Karpas-422 (cell line): ENCODE measurements around the gene CISD1. TPM values are rescaled to one million over a fixed set of nuclear protein-coding genes. Genes with fewer than 3 reads are reported as not detected.

Experiments used
- DNase-seq: peaks from one replicate; pipeline ENCODE4 v3.0.0-alpha.2; 2015
- H2AFZ ChIP-seq: fragments of 200-600 bp; sonication (generic); 2 replicates; pipeline ENCODE4 v1.6.1; 2014; ENCODE audit warnings: antibody characterized with exemption, low read length, mixed read lengths
- H3K27ac ChIP-seq: fragments of 200-600 bp; sonication (generic); 2 replicates; pipeline ENCODE4 v1.5.1; 2014; ENCODE audit warnings: mild to moderate bottlenecking, low read length, moderate library complexity
- H3K27me3 ChIP-seq: fragments of 200-600 bp; sonication (generic); 2 replicates; pipeline ENCODE4 v1.6.1; 2014; ENCODE audit warnings: low read length, mixed read lengths
- H3K36me3 ChIP-seq: fragments of 200-600 bp; sonication (generic); 2 replicates; pipeline ENCODE4 v1.6.1; 2014; ENCODE audit warnings: low read length, mixed read lengths; ENCODE audit not compliant: insufficient read depth
- H3K4me1 ChIP-seq: fragments of 200-600 bp; sonication (generic); 2 replicates; pipeline ENCODE4 v1.6.1; 2014; ENCODE audit warnings: mild to moderate bottlenecking, low read length, mixed read lengths
- H3K4me2 ChIP-seq: fragments of 200-600 bp; sonication (generic); 2 replicates; pipeline ENCODE4 v1.6.1; 2014; ENCODE audit warnings: low read length, low read depth, mild to moderate bottlenecking; ENCODE audit not compliant: poor library complexity, severe bottlenecking
- H3K4me3 ChIP-seq: fragments of 200-600 bp; sonication (generic); 2 replicates; pipeline ENCODE4 v1.5.1; 2014; ENCODE audit warnings: mild to moderate bottlenecking, antibody characterized with exemption, low read length, mixed read lengths
- H3K79me2 ChIP-seq: fragments of 200-600 bp; sonication (generic); 2 replicates; pipeline ENCODE4 v1.6.1; 2014; ENCODE audit warnings: mild to moderate bottlenecking, low read length, mixed read lengths
- H3K9ac ChIP-seq: fragments of 200-600 bp; sonication (generic); 2 replicates; pipeline ENCODE4 v1.6.0; 2014; ENCODE audit warnings: low read length
- H3K9me2 ChIP-seq: fragments of 200-600 bp; sonication (generic), shearing (Covaris generic); replicated peaks from 2 replicates; pipeline ENCODE4 v1.6.0; 2014; ENCODE audit warnings: mild to moderate bottlenecking, low read length, moderate library complexity; ENCODE audit not compliant: insufficient read depth
- H3K9me3 ChIP-seq: fragments of 300-700, 200-600 bp; sonication (generic); 2 replicates; pipeline ENCODE4 v1.6.1; 2014; ENCODE audit warnings: low read length, mixed read lengths
- H4K20me1 ChIP-seq: fragments of 200-600 bp; sonication (generic); 2 replicates; pipeline ENCODE4 v1.6.1; 2014; ENCODE audit warnings: mild to moderate bottlenecking, antibody characterized with exemption, low read length, low read depth; ENCODE audit not compliant: insufficient read depth
- total RNA-seq: library from RNA; depleted of rRNA; stranded (reverse); fragments of >200 nt; shearing (Covaris generic); gene quantifications from 2 replicates; pipeline ENCODE4 v1.2.3, GENCODE V29; 2014; ENCODE audit warnings: low replicate concordance

The CISD1 gene
- total RNA-seq, 1 experiment from 2014 or later, result 74.1 TPM

GRCh38 chr10:58302254-58302653 lies 33.3 kb downstream of the CISD1 start:
- Histone ChIP-seq H3K27ac (no peak overlapping the region), H3K27me3 (no peaks in the 10 kb centered on the region), H3K79me2 (no peaks in the 10 kb centered on the region), H3K9me3 (no peaks in the 10 kb centered on the region), H3K9me2 (no peaks in the 10 kb centered on the region), H3K4me2 (no peak overlapping the region), H4K20me1 (no peaks in the 10 kb centered on the region), H3K4me1 (no peaks in the 10 kb centered on the region), H2AFZ (no peak overlapping the region), H3K36me3 (no peaks in the 10 kb centered on the region), H3K4me3 (no peak overlapping the region), H3K9ac (no peak overlapping the region)
- DNase-seq, result no peak

GRCh38 chr10:58304099-58304633 lies 35.2 kb downstream of the CISD1 start:
- H3K27me3 ChIP-seq, result no peaks in the 10 kb centered on the region
- no peak overlapping the region for H2AFZ ChIP-seq
- H4K20me1 ChIP-seq, result no peaks in the 10 kb centered on the region
- H3K9me2 ChIP-seq, result no peaks in the 10 kb centered on the region
- no peak overlapping the region for H3K4me2 ChIP-seq
- no peak overlapping the region for H3K4me3 ChIP-seq
- no peaks in the 10 kb centered on the region for H3K4me1 ChIP-seq
- no peak for DNase-seq
- no peak overlapping the region for H3K27ac ChIP-seq
- H3K36me3 ChIP-seq, result no peaks in the 10 kb centered on the region
- H3K9me3 ChIP-seq, result no peaks in the 10 kb centered on the region
- no peaks in the 10 kb centered on the region for H3K79me2 ChIP-seq
- no peak overlapping the region for H3K9ac ChIP-seq

- H4K20me1 ChIP-seq, result no peaks in the 10 kb centered on the region
- no peak overlapping the region for H3K4me3 ChIP-seq
- H3K4me1 ChIP-seq, result no peaks in the 10 kb centered on the region
- no peak overlapping the region for H2AFZ ChIP-seq
- H3K79me2 ChIP-seq, result no peaks in the 10 kb centered on the region
- H3K27ac ChIP-seq, result no peak overlapping the region
- no peak overlapping the region for H3K9ac ChIP-seq
- H3K9me2 ChIP-seq, result no peaks in the 10 kb centered on the region
- no peaks in the 10 kb centered on the region for H3K36me3 ChIP-seq
- no peak for DNase-seq
- no peaks in the 10 kb centered on the region for H3K9me3 ChIP-seq
- no peak overlapping the region for H3K4me2 ChIP-seq
- no peaks in the 10 kb centered on the region for H3K27me3 ChIP-seq
These were observed 36.9 kb downstream of the CISD1 start for GRCh38 chr10:58305821-58306220.

- no peaks in the 10 kb centered on the region for H3K9me2 ChIP-seq
- H2AFZ ChIP-seq, result no peak overlapping the region
- no peak overlapping the region for H3K4me3 ChIP-seq
- no peaks in the 10 kb centered on the region for H4K20me1 ChIP-seq
- H3K79me2 ChIP-seq, result no peaks in the 10 kb centered on the region
- no peak overlapping the region for H3K4me2 ChIP-seq
- H3K9me3 ChIP-seq, result no peaks in the 10 kb centered on the region
- no peaks in the 10 kb centered on the region for H3K4me1 ChIP-seq
- no peak for DNase-seq
- H3K27me3 ChIP-seq, result no peaks in the 10 kb centered on the region
- no peaks in the 10 kb centered on the region for H3K36me3 ChIP-seq
- no peak overlapping the region for H3K27ac ChIP-seq
- H3K9ac ChIP-seq, result no peak overlapping the region
These were observed 38.7 kb downstream of the CISD1 start for GRCh38 chr10:58307676-58308075.

- no peak for DNase-seq
- Histone ChIP-seq H3K27me3 (no peaks in the 10 kb centered on the region), H3K27ac (no peak overlapping the region), H3K9me3 (no peaks in the 10 kb centered on the region), H2AFZ (no peak overlapping the region), H3K9ac (no peak overlapping the region), H3K36me3 (no peaks in the 10 kb centered on the region), H3K4me2 (no peak overlapping the region), H3K4me3 (no peak overlapping the region), H3K79me2 (no peaks in the 10 kb centered on the region), H3K4me1 (no peaks in the 10 kb centered on the region), H4K20me1 (no peaks in the 10 kb centered on the region), H3K9me2 (no peaks in the 10 kb centered on the region)
These were observed 42.1 kb downstream of the CISD1 start for GRCh38 chr10:58311026-58311425.

- Histone ChIP-seq H3K9me3 (no peaks in the 10 kb centered on the region), H3K9ac (no peak overlapping the region), H3K9me2 (no peaks in the 10 kb centered on the region), H3K4me1 (no peaks in the 10 kb centered on the region), H3K4me2 (no peak overlapping the region), H3K4me3 (no peak overlapping the region), H3K36me3 (no peaks in the 10 kb centered on the region), H3K79me2 (no peaks in the 10 kb centered on the region), H3K27ac (no peak overlapping the region), H4K20me1 (no peaks in the 10 kb centered on the region), H3K27me3 (no peaks in the 10 kb centered on the region), H2AFZ (no peak overlapping the region)
- DNase-seq, result no peak
These were observed 47.9 kb downstream of the CISD1 start for GRCh38 chr10:58316874-58317273.

GRCh38 chr10:58318346-58318745 lies 49.4 kb downstream of the CISD1 start:
- H3K4me2 ChIP-seq, result no peak overlapping the region
- no peaks in the 10 kb centered on the region for H3K79me2 ChIP-seq
- no peak for DNase-seq
- peaks cover 3% of the 10 kb centered on the region; the same call in 1 of the 2 replicates for H3K4me1 ChIP-seq
- H3K27me3 ChIP-seq, result no peaks in the 10 kb centered on the region
- H3K27ac ChIP-seq, result no peak overlapping the region
- H4K20me1 ChIP-seq, result no peaks in the 10 kb centered on the region
- no peaks in the 10 kb centered on the region for H3K9me3 ChIP-seq
- H3K9me2 ChIP-seq, result no peaks in the 10 kb centered on the region
- H3K9ac ChIP-seq, result no peak overlapping the region
- no peak overlapping the region for H3K4me3 ChIP-seq
- no peak overlapping the region for H2AFZ ChIP-seq
- H3K36me3 ChIP-seq, result no peaks in the 10 kb centered on the region

GRCh38 chr10:58319599-58319998 lies 50.6 kb downstream of the CISD1 start:
- no peaks in the 10 kb centered on the region for H4K20me1 ChIP-seq
- no peaks in the 10 kb centered on the region for H3K9me2 ChIP-seq
- no peak overlapping the region for H3K27ac ChIP-seq
- H3K36me3 ChIP-seq, result no peaks in the 10 kb centered on the region
- peaks cover 3% of the 10 kb centered on the region; the same call in 1 of the 2 replicates for H3K4me1 ChIP-seq
- H3K4me3 ChIP-seq, result no peak overlapping the region
- H2AFZ ChIP-seq, result no peak overlapping the region
- no peak overlapping the region for H3K4me2 ChIP-seq
- H3K9ac ChIP-seq, result no peak overlapping the region
- H3K9me3 ChIP-seq, result no peaks in the 10 kb centered on the region
- no peaks in the 10 kb centered on the region for H3K79me2 ChIP-seq
- no peak for DNase-seq
- H3K27me3 ChIP-seq, result no peaks in the 10 kb centered on the region
